ENCODE data around the gene TANC1.

The TANC1 gene

DNA sequence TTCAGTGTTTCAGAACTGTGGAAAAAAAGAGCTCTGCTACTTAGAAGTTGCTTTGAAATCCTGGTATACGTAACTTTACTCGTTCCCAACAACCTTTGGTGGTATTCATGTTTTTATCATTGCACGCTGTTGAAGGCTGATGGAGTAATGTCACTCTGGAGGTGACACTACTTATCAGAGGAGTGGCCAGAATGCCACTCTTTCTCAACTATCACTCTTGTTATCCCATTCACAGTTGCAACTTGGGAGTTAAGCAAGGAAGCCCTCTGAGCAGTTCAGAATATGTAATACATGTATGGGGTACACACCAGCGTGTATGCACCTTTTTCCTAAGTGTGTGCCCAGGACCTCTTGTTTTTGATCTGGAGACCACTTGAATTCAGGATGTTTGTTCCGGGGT, 53.6 kb downstream of the TANC1 start:
- DNase-seq = no peak
- Histone ChIP-seq H3K27ac (ENCODE audit: insufficient read depth in 1 of 2, low read depth in 1 of 2, low read length in 2 of 2, poor library complexity in 1 of 2, severe bottlenecking in 2 of 2) (no peak overlapping the region), H3K36me3 (ENCODE audit: control insufficient read depth in 4 of 4, insufficient read depth in 4 of 4, low read length in 3 of 4) (peaks cover 0 to 4% (median 0%) of the 10 kb centered on the region in 4 experiments), H3K4me1 (ENCODE audit: control extremely low read depth in 1 of 4, control insufficient read depth in 4 of 4, insufficient read depth in 4 of 4, low read length in 3 of 4) (peaks cover 0 to 12% (median 7%) of the 10 kb centered on the region in 4 experiments), H3K27me3 (replicated peaks in 2 of 5; ENCODE audit: control insufficient read depth in 4 of 5, insufficient read depth in 5 of 5, low read length in 4 of 5) (no peaks in the 10 kb centered on the region), H3K4me3 (ENCODE audit: control insufficient read depth in 1 of 7, extremely low read depth in 1 of 7, insufficient read depth in 4 of 7, low read depth in 2 of 7, low read length in 6 of 7) (no peak overlapping the region), H3K9me3 (ENCODE audit: control extremely low read depth in 1 of 5, control insufficient read depth in 4 of 5, insufficient read depth in 2 of 5, low read depth in 1 of 5, low read length in 4 of 5) (no peaks in the 10 kb centered on the region)
- WGBS (ENCODE audit: insufficient coverage) = 100% methylated on average over 2 of the region's 5 CpGs
- CTCF ChIA-PET = interaction anchor here (1.1 to 1.2 kb wide), 2 partner anchors 97 to 99 kb away, joined by 3 to 4 read pairs; no protein-coding TSS in a partner anchor
- POLR2A ChIA-PET = no interaction called here

GRCh38 chr2:159026170-159026569, 57.7 kb downstream of the TANC1 start:
- no peak for DNase-seq
- 51% methylated on average over 2 of the region's 2 CpGs for WGBS (ENCODE audit: insufficient coverage)
- H3K9me3 ChIP-seq (ENCODE audit: control extremely low read depth in 1 of 5, control insufficient read depth in 4 of 5, insufficient read depth in 2 of 5, low read depth in 1 of 5, low read length in 4 of 5) = no peaks in the 10 kb centered on the region
- H3K36me3 ChIP-seq (ENCODE audit: control insufficient read depth in 4 of 4, insufficient read depth in 4 of 4, low read length in 3 of 4) = no peaks in the 10 kb centered on the region
- H3K4me1 ChIP-seq (ENCODE audit: control extremely low read depth in 1 of 4, control insufficient read depth in 4 of 4, insufficient read depth in 4 of 4, low read length in 3 of 4) = peaks cover 0 to 31% (median 22%) of the 10 kb centered on the region in 4 experiments
- POLR2A ChIA-PET = no interaction called here
- H3K4me3 ChIP-seq (ENCODE audit: control insufficient read depth in 1 of 7, extremely low read depth in 1 of 7, insufficient read depth in 4 of 7, low read depth in 2 of 7, low read length in 6 of 7) = no peak overlapping the region
- H3K27ac ChIP-seq (ENCODE audit: insufficient read depth in 1 of 2, low read depth in 1 of 2, low read length in 2 of 2, poor library complexity in 1 of 2, severe bottlenecking in 2 of 2) = no peak overlapping the region
- no peaks in the 10 kb centered on the region for H3K27me3 ChIP-seq (replicated peaks in 2 of 5; ENCODE audit: control insufficient read depth in 4 of 5, insufficient read depth in 5 of 5, low read length in 4 of 5)
- CTCF ChIA-PET = interaction anchor here (1.1 kb wide), 1 partner anchor 9 kb away, joined by 6 read pairs; no protein-coding TSS in a partner anchor

GRCh38 chr2:159028776-159029175, 60.3 kb downstream of the TANC1 start:
- whole genome bisulfite sequencing (ENCODE audit: insufficient coverage) = no CpG with 5 or more reads among the region's 1 CpG
- H3K27ac ChIP-seq (ENCODE audit: insufficient read depth in 1 of 2, low read depth in 1 of 2, low read length in 2 of 2, poor library complexity in 1 of 2, severe bottlenecking in 2 of 2) = no peak overlapping the region
- POLR2A ChIA-PET = interaction anchor here (0.8 kb wide), 1 partner anchor 61 kb away, joined by 3 read pairs; no protein-coding TSS in a partner anchor
- peaks cover 0 to 41% (median 23%) of the 10 kb centered on the region in 4 experiments for H3K4me1 ChIP-seq (ENCODE audit: control extremely low read depth in 1 of 4, control insufficient read depth in 4 of 4, insufficient read depth in 4 of 4, low read length in 3 of 4)
- H3K36me3 ChIP-seq (ENCODE audit: control insufficient read depth in 4 of 4, insufficient read depth in 4 of 4, low read length in 3 of 4) = no peaks in the 10 kb centered on the region
- no peaks in the 10 kb centered on the region for H3K9me3 ChIP-seq (ENCODE audit: control extremely low read depth in 1 of 5, control insufficient read depth in 4 of 5, insufficient read depth in 2 of 5, low read depth in 1 of 5, low read length in 4 of 5)
- DNase-seq = no peak
- H3K27me3 ChIP-seq (replicated peaks in 2 of 5; ENCODE audit: control insufficient read depth in 4 of 5, insufficient read depth in 5 of 5, low read length in 4 of 5) = no peaks in the 10 kb centered on the region
- no peak overlapping the region for H3K4me3 ChIP-seq (ENCODE audit: control insufficient read depth in 1 of 7, extremely low read depth in 1 of 7, insufficient read depth in 4 of 7, low read depth in 2 of 7, low read length in 6 of 7)
- CTCF ChIA-PET = interaction anchor here (2.2 kb wide), 1 partner anchor 90 kb away, joined by 5 read pairs; no protein-coding TSS in a partner anchor

GRCh38 chr2:159029936-159030335, 61.5 kb downstream of the TANC1 start:
- peak in 1 of 3 donors; percentile 18 for DNase-seq

GRCh38 chr2:159030674-159031380, 62.4 kb downstream of the TANC1 start:
- Histone ChIP-seq H3K27me3 (replicated peaks in 2 of 5; ENCODE audit: control insufficient read depth in 4 of 5, insufficient read depth in 5 of 5, low read length in 4 of 5) (no peaks in the 10 kb centered on the region), H3K27ac (ENCODE audit: insufficient read depth in 1 of 2, low read depth in 1 of 2, low read length in 2 of 2, poor library complexity in 1 of 2, severe bottlenecking in 2 of 2) (peak overlapping the region in 1 of 2 experiments; percentile 60), H3K9me3 (ENCODE audit: control extremely low read depth in 1 of 5, control insufficient read depth in 4 of 5, insufficient read depth in 2 of 5, low read depth in 1 of 5, low read length in 4 of 5) (no peaks in the 10 kb centered on the region), H3K4me1 (ENCODE audit: control extremely low read depth in 1 of 4, control insufficient read depth in 4 of 4, insufficient read depth in 4 of 4, low read length in 3 of 4) (peaks cover 0 to 44% (median 27%) of the 10 kb centered on the region in 4 experiments), H3K36me3 (ENCODE audit: control insufficient read depth in 4 of 4, insufficient read depth in 4 of 4, low read length in 3 of 4) (no peaks in the 10 kb centered on the region), H3K4me3 (ENCODE audit: control insufficient read depth in 1 of 7, extremely low read depth in 1 of 7, insufficient read depth in 4 of 7, low read depth in 2 of 7, low read length in 6 of 7) (peak overlapping the region in 1 of 7 experiments; percentile 43)
- DNase-seq = peak; percentile 26 to 81 (median 67)
- POLR2A ChIA-PET = no interaction called here
- WGBS (ENCODE audit: insufficient coverage) = no CpG with 5 or more reads among the region's 2 CpGs
- CTCF ChIA-PET = interaction anchor here (1.0 to 1.4 kb wide), 7 partner anchors 26 to 165 kb away, joined by 3 to 6 read pairs (median 3); no protein-coding TSS in a partner anchor

More at GRCh38 chr2:159029936-159030335, 61.5 kb downstream of the TANC1 start:
- CTCF ChIA-PET = interaction anchor here (0.7 to 1.3 kb wide), 4 partner anchors 43 to 166 kb away, joined by 3 to 4 read pairs (median 4); no protein-coding TSS in a partner anchor
- Histone ChIP-seq H3K27ac (ENCODE audit: insufficient read depth in 1 of 2, low read depth in 1 of 2, low read length in 2 of 2, poor library complexity in 1 of 2, severe bottlenecking in 2 of 2) (no peak overlapping the region), H3K36me3 (ENCODE audit: control insufficient read depth in 4 of 4, insufficient read depth in 4 of 4, low read length in 3 of 4) (no peaks in the 10 kb centered on the region), H3K4me1 (ENCODE audit: control extremely low read depth in 1 of 4, control insufficient read depth in 4 of 4, insufficient read depth in 4 of 4, low read length in 3 of 4) (peaks cover 0 to 41% (median 23%) of the 10 kb centered on the region in 4 experiments), H3K9me3 (ENCODE audit: control extremely low read depth in 1 of 5, control insufficient read depth in 4 of 5, insufficient read depth in 2 of 5, low read depth in 1 of 5, low read length in 4 of 5) (no peaks in the 10 kb centered on the region), H3K4me3 (ENCODE audit: control insufficient read depth in 1 of 7, extremely low read depth in 1 of 7, insufficient read depth in 4 of 7, low read depth in 2 of 7, low read length in 6 of 7) (no peak overlapping the region), H3K27me3 (replicated peaks in 2 of 5; ENCODE audit: control insufficient read depth in 4 of 5, insufficient read depth in 5 of 5, low read length in 4 of 5) (no peaks in the 10 kb centered on the region)
- POLR2A ChIA-PET = interaction anchor here (1.3 kb wide), 1 partner anchor 58 kb away, joined by 4 read pairs; no protein-coding TSS in a partner anchor
- 100% methylated on average over 1 of the region's 2 CpGs for WGBS (ENCODE audit: insufficient coverage)

DNA sequence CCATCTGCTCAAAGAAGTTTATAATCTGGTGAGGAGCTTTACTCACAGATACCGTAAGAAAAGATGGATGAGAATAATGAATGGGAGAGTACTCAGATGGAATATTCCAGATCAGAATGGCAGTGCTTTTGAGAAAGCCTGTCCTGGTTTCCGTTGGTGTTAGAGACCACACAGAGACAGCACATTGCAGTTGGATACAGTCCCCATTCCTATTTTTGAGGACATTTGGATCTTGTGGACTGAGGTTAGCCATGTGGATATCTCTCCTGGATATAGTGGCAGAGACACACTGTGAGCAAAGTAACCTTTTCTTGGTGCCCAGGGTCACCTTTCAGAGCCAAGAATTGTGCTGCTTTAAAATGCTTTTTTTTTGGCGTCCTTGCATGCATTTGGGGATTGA, 63.7 kb downstream of the TANC1 start:
- Histone ChIP-seq H3K9me3 (ENCODE audit: control extremely low read depth in 1 of 5, control insufficient read depth in 4 of 5, insufficient read depth in 2 of 5, low read depth in 1 of 5, low read length in 4 of 5) (no peaks in the 10 kb centered on the region), H3K4me3 (ENCODE audit: control insufficient read depth in 1 of 7, extremely low read depth in 1 of 7, insufficient read depth in 4 of 7, low read depth in 2 of 7, low read length in 6 of 7) (no peak overlapping the region), H3K27me3 (replicated peaks in 2 of 5; ENCODE audit: control insufficient read depth in 4 of 5, insufficient read depth in 5 of 5, low read length in 4 of 5) (no peaks in the 10 kb centered on the region), H3K4me1 (ENCODE audit: control extremely low read depth in 1 of 4, control insufficient read depth in 4 of 4, insufficient read depth in 4 of 4, low read length in 3 of 4) (peaks cover 0 to 34% (median 22%) of the 10 kb centered on the region in 4 experiments), H3K27ac (ENCODE audit: insufficient read depth in 1 of 2, low read depth in 1 of 2, low read length in 2 of 2, poor library complexity in 1 of 2, severe bottlenecking in 2 of 2) (no peak overlapping the region), H3K36me3 (ENCODE audit: control insufficient read depth in 4 of 4, insufficient read depth in 4 of 4, low read length in 3 of 4) (no peaks in the 10 kb centered on the region)
- CTCF ChIA-PET = interaction anchor here (0.6 to 1.2 kb wide), 3 partner anchors 9 to 1171 kb away, joined by 3 to 4 read pairs (median 3); no protein-coding TSS in a partner anchor
- POLR2A ChIA-PET = no interaction called here
- DNase-seq = no peak
- WGBS (ENCODE audit: insufficient coverage) = 100% methylated on average over 3 of the region's 3 CpGs

- POLR2A ChIA-PET = no interaction called here
- no peaks in the 10 kb centered on the region for H3K9me3 ChIP-seq (ENCODE audit: control extremely low read depth in 1 of 5, control insufficient read depth in 4 of 5, insufficient read depth in 2 of 5, low read depth in 1 of 5, low read length in 4 of 5)
- CTCF ChIA-PET = interaction anchor here (1.2 to 5.4 kb wide), 2 partner anchors 9 to 86 kb away, joined by 4 to 33 read pairs; no protein-coding TSS in a partner anchor
Observed at GRCh38 chr2:159032580-159032979, 64.1 kb downstream of the TANC1 start.

More at GRCh38 chr2:159032580-159032979, 64.1 kb downstream of the TANC1 start:
- H3K4me1 ChIP-seq (ENCODE audit: control extremely low read depth in 1 of 4, control insufficient read depth in 4 of 4, insufficient read depth in 4 of 4, low read length in 3 of 4) = peaks cover 0 to 34% (median 22%) of the 10 kb centered on the region in 4 experiments
- H3K27me3 ChIP-seq (replicated peaks in 2 of 5; ENCODE audit: control insufficient read depth in 4 of 5, insufficient read depth in 5 of 5, low read length in 4 of 5) = no peaks in the 10 kb centered on the region
- DNase-seq = no peak
- H3K27ac ChIP-seq (ENCODE audit: insufficient read depth in 1 of 2, low read depth in 1 of 2, low read length in 2 of 2, poor library complexity in 1 of 2, severe bottlenecking in 2 of 2) = no peak overlapping the region
- 80% methylated on average over 2 of the region's 2 CpGs for WGBS (ENCODE audit: insufficient coverage)
- no peak overlapping the region for H3K4me3 ChIP-seq (ENCODE audit: control insufficient read depth in 1 of 7, extremely low read depth in 1 of 7, insufficient read depth in 4 of 7, low read depth in 2 of 7, low read length in 6 of 7)
- no peaks in the 10 kb centered on the region for H3K36me3 ChIP-seq (ENCODE audit: control insufficient read depth in 4 of 4, insufficient read depth in 4 of 4, low read length in 3 of 4)

All from common myeloid progenitor, CD34-positive (primary cell).